B cell (primary cell): ENCODE measurements around the gene TFRC. TPM values are rescaled to one million over a fixed set of nuclear protein-coding genes. Genes with fewer than 3 reads are reported as not detected.

Experiments used
- ATAC-seq: fragments of 200-7000 bp; cut with Tn5 transposase; one replicate; pipeline ENCODE4 v1.10.0; 2021; ENCODE audit warnings: low read depth, mild to moderate bottlenecking, moderate number of reproducible peaks, moderate library complexity
- CTCF ChIA-PET: fragments of 350-600 bp; sonication (Branson Sonifier 250); formaldehyde crosslinking; loops from one replicate; lab custom pipeline; 2021; ENCODE audit warnings: antibody characterized with exemption, inconsistent platforms; lab: Charles Lee
- POLR2A ChIA-PET: fragments of 350-600 bp; sonication (Branson Sonifier 250); formaldehyde crosslinking; loops from one replicate; lab custom pipeline; 2021; ENCODE audit warnings: antibody characterized with exemption; lab: Charles Lee
- DNase-seq: peaks from one replicate; pipeline ENCODE4 v3.0.0; 2013
- H2AFZ ChIP-seq: 2 replicates; pipeline ENCODE4 v1.6.1; 2012; ENCODE audit warnings: mild to moderate bottlenecking, low read depth, low read length; ENCODE audit not compliant: insufficient read depth, poor library complexity, severe bottlenecking
- H3K27ac ChIP-seq, 2 donors: 1 replicate in 1 of 2; 2 replicates in 1 of 2; pipeline ENCODE4 v1.5.1; 2012 to 2013; ENCODE audit warnings: low read length in 2 of 2, mild to moderate bottlenecking in 2 of 2, moderate library complexity in 1 of 2
- H3K27me3 ChIP-seq, 4 experiments: fragments of 200-600 bp in 1 of 4; sonication (generic) in 1 of 4; replicated peaks in 1 of 4; 1 replicate in 2 of 4; 2 replicates in 2 of 4; pipeline versions ENCODE4 v1.6.1 to v1.7.0; 2013 to 2016; ENCODE audit warnings: low read length in 3 of 4, mild to moderate bottlenecking in 2 of 4, mixed read lengths in 1 of 4, moderate library complexity in 1 of 4; ENCODE audit not compliant: insufficient read depth in 4 of 4, control insufficient read depth in 3 of 4; ENCODE audit errors: control extremely low read depth in 1 of 4
- H3K36me3 ChIP-seq, 2 experiments: replicated peaks in 1 of 2; 1 replicate in 1 of 2; 2 replicates in 1 of 2; pipeline versions ENCODE4 v1.6.1 to v1.7.1; 2013; ENCODE audit warnings: low read length in 1 of 2; ENCODE audit not compliant: insufficient read depth in 2 of 2, control insufficient read depth in 1 of 2; ENCODE audit errors: control extremely low read depth in 1 of 2, extremely low read depth in 1 of 2
- H3K4me1 ChIP-seq, 2 donors: fragments of 200-600 bp in 1 of 2; sonication (generic) in 1 of 2; 1 replicate in 1 of 2; 2 replicates in 1 of 2; pipeline versions ENCODE4 v1.5.1 to v1.6.1; 2013 to 2017; ENCODE audit warnings: low read length in 2 of 2; ENCODE audit not compliant: control insufficient read depth in 2 of 2, insufficient read depth in 2 of 2
- H3K4me2 ChIP-seq: replicated peaks from 2 replicates; pipeline ENCODE3; 2012; ENCODE audit warnings: mild to moderate bottlenecking, low read depth, low read length; ENCODE audit not compliant: poor library complexity, severe bottlenecking
- H3K4me3 ChIP-seq, 5 experiments: fragments of 200-600 bp in 1 of 5; sonication (generic) in 1 of 5; 1 replicate in 3 of 5; 2 replicates in 2 of 5; pipeline versions ENCODE4 v1.5.1 to v1.7.0; 2011 to 2016; ENCODE audit warnings: low read length in 4 of 5, mild to moderate bottlenecking in 4 of 5, low read depth in 2 of 5, control low read depth in 1 of 5, moderate library complexity in 1 of 5; ENCODE audit not compliant: insufficient read depth in 1 of 5; ENCODE audit errors: control extremely low read depth in 1 of 5, extremely low read depth in 1 of 5
- H3K79me2 ChIP-seq: fragments of 200-600 bp; sonication (generic); one replicate; pipeline ENCODE4 v1.6.0; 2016; ENCODE audit warnings: low read length; ENCODE audit not compliant: control insufficient read depth, insufficient read depth
- H3K9ac ChIP-seq: fragments of 200-600 bp; sonication (generic); 2 replicates; pipeline ENCODE4 v1.6.1; 2017; ENCODE audit warnings: mild to moderate bottlenecking, low read length, moderate library complexity
- H3K9me3 ChIP-seq, 3 donors: one replicate each; pipeline versions ENCODE4 v1.6.1 to v1.7.1; 2013; ENCODE audit warnings: low read length in 2 of 3; ENCODE audit not compliant: control insufficient read depth in 2 of 3, insufficient read depth in 1 of 3; ENCODE audit errors: control extremely low read depth in 1 of 3
- H4K20me1 ChIP-seq: 2 replicates; pipeline ENCODE4 v1.6.0; 2012; ENCODE audit warnings: mild to moderate bottlenecking, low read length; ENCODE audit not compliant: insufficient read depth, control insufficient read depth, poor library complexity, severe bottlenecking
- H3K27ac Mint-ChIP-seq: one replicate; pipeline ENCODE4 v1.8.0; 2021; ENCODE audit warnings: mixed read lengths
- H3K27me3 Mint-ChIP-seq: one replicate; pipeline ENCODE4 v1.8.0; 2021; ENCODE audit warnings: mixed read lengths
- H3K4me1 Mint-ChIP-seq: one replicate; pipeline ENCODE4 v1.8.0; 2021; ENCODE audit warnings: mixed read lengths
- H3K4me3 Mint-ChIP-seq: one replicate; pipeline ENCODE4 v1.8.0; 2021; ENCODE audit warnings: mixed read lengths
- H3K9me3 Mint-ChIP-seq: one replicate; pipeline ENCODE4 v1.8.0; 2022; ENCODE audit warnings: mixed read lengths; ENCODE audit not compliant: insufficient read depth
- EZH2 ChIP-seq: IDR thresholded peaks from 2 replicates; pipeline ENCODE4 v1.6.1; 2012; ENCODE audit warnings: borderline replicate concordance, low read depth, mild to moderate bottlenecking, moderate library complexity, low read length; ENCODE audit not compliant: insufficient read depth, poor library complexity, severe bottlenecking
- WGBS: methylation state at CpG from one replicate; pipeline ENCODE4 v1.1.5; 2013; ENCODE audit warnings: missing lambda C conversion rate; ENCODE audit not compliant: insufficient coverage; 5-methylcytosine and 5-hydroxymethylcytosine counted together
- intact Hi-C: fragments of 100-400 bp; cut with micrococcal nuclease; formaldehyde crosslinking; loops from one replicate; pipeline ENCODE4 v1.10.0; 2022
- polyA plus RNA-seq: library from polyadenylated mRNA; depleted of rRNA; stranded (reverse); fragments of >200 nt; gene quantifications from 2 replicates; pipeline ENCODE4 v1.2.3, GENCODE V29; 2012
- total RNA-seq, 2 donors: library from RNA; stranded (reverse); fragments of 120-200 nt in 1 of 2; gene quantifications; 1 replicate in 1 of 2; 2 replicates in 1 of 2; pipeline versions ENCODE4 v1.2.3 to v1.2.4, GENCODE V29; 2013 to 2022
- TF ChIP-seq, protein P1 (sequence below): fragments of 200-600 bp; IDR thresholded peaks from one replicate; pipeline ENCODE4 v1.8.0; 2022; ENCODE audit warnings: antibody characterized with exemption, mild to moderate bottlenecking

The TFRC gene
- total and polyA plus RNA-seq, 2 donors (not counting 1 experiment from before 2014, with no cell fraction given) = 41.7 to 104 TPM

DNA sequence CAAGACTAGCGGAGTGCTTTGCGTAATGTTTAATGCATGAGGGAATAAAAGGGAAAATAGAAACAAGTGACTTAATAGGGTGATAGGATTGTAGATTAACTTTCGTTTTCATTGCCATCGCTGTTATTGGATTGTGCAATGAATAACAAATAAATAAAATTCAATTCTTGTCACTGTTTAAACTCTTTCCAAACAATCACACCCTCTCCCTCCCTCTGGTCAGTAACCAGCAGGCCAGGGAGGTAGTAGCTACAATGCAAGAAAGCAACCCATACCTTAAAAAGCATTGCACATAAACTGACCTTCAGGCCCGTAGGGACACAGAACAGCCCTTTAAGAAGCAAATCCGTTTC lies 705 bp upstream of the TFRC start:
- no peak for ATAC-seq
- no peak for TF ChIP-seq EZH2
- TF ChIP-seq, protein P1, sequence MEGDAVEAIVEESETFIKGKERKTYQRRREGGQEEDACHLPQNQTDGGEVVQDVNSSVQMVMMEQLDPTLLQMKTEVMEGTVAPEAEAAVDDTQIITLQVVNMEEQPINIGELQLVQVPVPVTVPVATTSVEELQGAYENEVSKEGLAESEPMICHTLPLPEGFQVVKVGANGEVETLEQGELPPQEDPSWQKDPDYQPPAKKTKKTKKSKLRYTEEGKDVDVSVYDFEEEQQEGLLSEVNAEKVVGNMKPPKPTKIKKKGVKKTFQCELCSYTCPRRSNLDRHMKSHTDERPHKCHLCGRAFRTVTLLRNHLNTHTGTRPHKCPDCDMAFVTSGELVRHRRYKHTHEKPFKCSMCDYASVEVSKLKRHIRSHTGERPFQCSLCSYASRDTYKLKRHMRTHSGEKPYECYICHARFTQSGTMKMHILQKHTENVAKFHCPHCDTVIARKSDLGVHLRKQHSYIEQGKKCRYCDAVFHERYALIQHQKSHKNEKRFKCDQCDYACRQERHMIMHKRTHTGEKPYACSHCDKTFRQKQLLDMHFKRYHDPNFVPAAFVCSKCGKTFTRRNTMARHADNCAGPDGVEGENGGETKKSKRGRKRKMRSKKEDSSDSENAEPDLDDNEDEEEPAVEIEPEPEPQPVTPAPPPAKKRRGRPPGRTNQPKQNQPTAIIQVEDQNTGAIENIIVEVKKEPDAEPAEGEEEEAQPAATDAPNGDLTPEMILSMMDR = no peak
- Mint-ChIP-seq H3K4me1 (peaks cover 43% of the 10 kb centered on the region), H3K4me3 (peak overlapping the region; percentile 93), H3K27me3 (no peaks in the 10 kb centered on the region), H3K27ac (peak overlapping the region; percentile 96), H3K9me3 (no peaks in the 10 kb centered on the region)
- Histone ChIP-seq H3K79me2 (peaks cover 54% of the 10 kb centered on the region), H3K9me3 (no peaks in the 10 kb centered on the region), H3K27me3 (no peaks in the 10 kb centered on the region), H3K4me1 (peaks cover 25 to 42% of the 10 kb centered on the region in 2 donors), H3K4me2 (peak overlapping the region; percentile 74), H2AFZ (peak overlapping the region; percentile 75), H3K9ac (peak overlapping the region; percentile 95), H3K4me3 (peak overlapping the region; percentile 0 to 99 (median 86)), H3K27ac (peak overlapping the region; percentile 84 to 97), H4K20me1 (peaks cover 31% of the 10 kb centered on the region), H3K36me3 (no peaks in the 10 kb centered on the region)
- intact Hi-C loops = loop anchor here (1.0 to 5.0 kb wide), 6 partner anchors 33 to 560 kb away; partner anchors contain the start of genes RNF168 and UBXN7
- ChIA-PET CTCF (interaction anchor here (1.0 to 1.3 kb wide), 2 partner anchors 9 to 113 kb away, joined by 4 to 8 read pairs; no protein-coding TSS in a partner anchor), POLR2A (interaction anchor here (0.6 to 1.1 kb wide), 2 partner anchors 97 to 124 kb away, joined by 3 to 8 read pairs; no protein-coding TSS in a partner anchor)
- DNase-seq = no peak
- WGBS = no CpG with 5 or more reads among the region's 6 CpGs
